HL-60 (cell line): ENCODE measurements around the gene PDPN.

Source experiments
- CTCF ChIP-seq: IDR thresholded peaks from one replicate; pipeline ENCODE4 v1.5.1; 2011; ENCODE audit warnings: low read length, control low read depth, inconsistent platforms; ENCODE audit not compliant: insufficient read depth
- GABPA ChIP-seq: IDR thresholded peaks from 2 replicates; pipeline ENCODE4 v1.6.1; 2012; ENCODE audit warnings: low read depth
- POLR2AphosphoS5 ChIP-seq: IDR thresholded peaks from 2 replicates; pipeline ENCODE4 v1.6.1; 2012; ENCODE audit warnings: low read depth
- REST ChIP-seq: IDR thresholded peaks from 2 replicates; pipeline ENCODE4 v1.6.1; 2012; ENCODE audit warnings: low read depth; ENCODE audit not compliant: insufficient replicate concordance

- TF ChIP-seq CTCF = no peak
- TF ChIP-seq REST = no peak
- no peak for TF ChIP-seq POLR2AphosphoS5
- no peak for TF ChIP-seq GABPA
Observed at GRCh38 chr1:13590486-13590885, 6.9 kb downstream of the PDPN start.
